NB4 (cell line): ENCODE measurements around the gene NAALADL2.
"Not testable (repeated sequence)": the region's sequence is repeated elsewhere in the genome, so short reads cannot be mapped to it uniquely, and the experiment has no call there.

ENCODE experiments used
- DNase-seq: peaks from one replicate; pipeline ENCODE4 v3.0.0; 2010; ENCODE audit warnings: low read depth
- H3K4me3 ChIP-seq: one replicate; pipeline ENCODE4 v1.5.1; 2011; ENCODE audit warnings: mild to moderate bottlenecking, low read depth, low read length, moderate library complexity
- MYC ChIP-seq: IDR thresholded peaks from 2 replicates; pipeline ENCODE4 v1.6.1; 2011; ENCODE audit warnings: low read depth, low read length
- POLR2A ChIP-seq: IDR thresholded peaks from 2 replicates; pipeline ENCODE4 v1.6.1; 2011; ENCODE audit warnings: mild to moderate bottlenecking; ENCODE audit not compliant: insufficient read length; ENCODE audit errors: extremely low read depth
- TF ChIP-seq, protein P1 (sequence below): IDR thresholded peaks from 2 replicates; pipeline ENCODE4 v1.6.1; 2011; ENCODE audit warnings: low read depth, low read length
- TF ChIP-seq, protein P2 (sequence below): IDR thresholded peaks from one replicate; pipeline ENCODE4 v1.5.1; 2012; ENCODE audit warnings: low read depth, low read length

NAALADL2 gene

DNA sequence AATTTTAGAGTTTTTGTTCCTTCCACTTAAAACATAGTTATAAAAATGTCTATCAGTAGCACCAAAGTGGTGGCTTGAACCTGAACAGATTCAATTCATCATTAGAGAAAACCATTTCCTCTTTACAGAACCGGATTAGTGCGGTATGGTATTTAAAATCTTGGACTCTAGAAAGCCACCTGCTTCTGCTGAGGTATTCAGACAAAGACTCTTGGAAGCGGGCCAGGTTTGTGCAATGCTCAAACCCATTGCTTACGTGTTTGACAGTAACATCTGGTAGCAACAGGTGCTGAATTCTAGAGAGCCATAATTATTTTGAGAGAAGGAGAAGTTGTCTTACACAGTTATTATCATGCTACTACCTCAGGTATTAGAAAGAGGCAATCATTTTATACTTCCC lies 290.5 kb downstream of the NAALADL2 start:
- no peak overlapping the region for H3K4me3 ChIP-seq
- no peak for DNase-seq
- TF ChIP-seq, protein P1, sequence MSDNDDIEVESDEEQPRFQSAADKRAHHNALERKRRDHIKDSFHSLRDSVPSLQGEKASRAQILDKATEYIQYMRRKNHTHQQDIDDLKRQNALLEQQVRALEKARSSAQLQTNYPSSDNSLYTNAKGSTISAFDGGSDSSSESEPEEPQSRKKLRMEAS: no peak
- no peak for TF ChIP-seq MYC
- TF ChIP-seq POLR2A: no peak
- TF ChIP-seq, protein P2, sequence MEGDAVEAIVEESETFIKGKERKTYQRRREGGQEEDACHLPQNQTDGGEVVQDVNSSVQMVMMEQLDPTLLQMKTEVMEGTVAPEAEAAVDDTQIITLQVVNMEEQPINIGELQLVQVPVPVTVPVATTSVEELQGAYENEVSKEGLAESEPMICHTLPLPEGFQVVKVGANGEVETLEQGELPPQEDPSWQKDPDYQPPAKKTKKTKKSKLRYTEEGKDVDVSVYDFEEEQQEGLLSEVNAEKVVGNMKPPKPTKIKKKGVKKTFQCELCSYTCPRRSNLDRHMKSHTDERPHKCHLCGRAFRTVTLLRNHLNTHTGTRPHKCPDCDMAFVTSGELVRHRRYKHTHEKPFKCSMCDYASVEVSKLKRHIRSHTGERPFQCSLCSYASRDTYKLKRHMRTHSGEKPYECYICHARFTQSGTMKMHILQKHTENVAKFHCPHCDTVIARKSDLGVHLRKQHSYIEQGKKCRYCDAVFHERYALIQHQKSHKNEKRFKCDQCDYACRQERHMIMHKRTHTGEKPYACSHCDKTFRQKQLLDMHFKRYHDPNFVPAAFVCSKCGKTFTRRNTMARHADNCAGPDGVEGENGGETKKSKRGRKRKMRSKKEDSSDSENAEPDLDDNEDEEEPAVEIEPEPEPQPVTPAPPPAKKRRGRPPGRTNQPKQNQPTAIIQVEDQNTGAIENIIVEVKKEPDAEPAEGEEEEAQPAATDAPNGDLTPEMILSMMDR: no peak

DNA sequence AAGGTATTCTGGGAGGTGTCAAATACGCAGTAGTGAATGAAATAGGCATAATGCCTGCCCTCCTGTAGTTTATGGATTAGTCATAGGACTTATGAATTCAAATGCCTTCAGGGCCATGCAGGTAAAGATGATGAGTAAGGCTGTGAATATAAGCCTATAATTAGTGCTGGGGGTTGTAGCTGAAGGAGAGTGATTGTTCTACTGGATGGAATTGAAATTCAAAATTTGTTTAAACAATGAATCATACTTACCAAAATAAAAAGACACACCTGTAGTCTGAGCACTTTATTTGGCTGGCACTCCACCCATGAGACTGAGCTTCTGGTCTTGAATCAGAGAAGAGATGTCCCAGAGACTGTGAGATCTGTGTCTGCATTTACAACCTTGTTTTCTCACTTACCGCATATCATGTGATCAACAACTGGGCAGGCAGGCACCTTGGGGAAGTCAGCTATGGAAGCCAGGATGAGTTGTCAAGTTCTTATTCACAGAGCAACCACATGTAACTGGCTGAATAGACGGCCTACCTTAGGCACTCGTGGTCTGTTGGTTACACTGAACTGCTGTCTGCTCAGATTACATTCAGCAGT lies 291.8 kb downstream of the NAALADL2 start:
- H3K4me3 ChIP-seq: no peak overlapping the region
- no peak for DNase-seq
- TF ChIP-seq, protein P2: no peak
- TF ChIP-seq POLR2A: no peak
- TF ChIP-seq, protein P1: no peak
- no peak for TF ChIP-seq MYC

GRCh38 chr3:175153595-175153994 lies 294.5 kb downstream of the NAALADL2 start:
- no peak overlapping the region for H3K4me3 ChIP-seq
- TF ChIP-seq, protein P1: no peak
- DNase-seq: no peak

DNA sequence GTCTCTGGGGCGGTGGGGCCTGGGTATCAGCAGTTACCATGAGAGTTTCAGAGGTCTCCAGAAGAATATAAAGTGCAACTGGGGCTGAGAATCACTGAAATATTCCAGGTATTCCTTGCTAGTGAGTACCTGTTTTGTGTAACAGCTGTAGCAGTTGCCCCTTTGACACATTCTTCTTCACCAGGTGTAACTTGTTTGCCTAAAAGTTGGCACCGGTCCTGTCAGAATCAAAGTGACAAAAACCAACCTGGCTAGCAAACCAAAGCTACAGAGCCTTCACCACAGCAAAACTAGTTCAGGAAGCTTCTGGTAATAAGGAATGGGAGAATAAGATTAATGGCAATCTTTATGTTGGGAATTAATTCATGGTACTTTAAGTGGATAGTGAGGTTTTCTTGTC lies 296.0 kb downstream of the NAALADL2 start:
- DNase-seq: no peak
- TF ChIP-seq, protein P2: no peak
- no peak for TF ChIP-seq POLR2A
- TF ChIP-seq, protein P1: no peak
- TF ChIP-seq MYC: no peak

GRCh38 chr3:175159202-175159601 lies 300.1 kb downstream of the NAALADL2 start:
- DNase-seq: no peak
- TF ChIP-seq, protein P1: no peak
- no peak for TF ChIP-seq POLR2A
- no peak for TF ChIP-seq MYC
- TF ChIP-seq, protein P2: no peak
- H3K4me3 ChIP-seq: no peak overlapping the region

More for the DNA sequence above, 296.0 kb downstream of the NAALADL2 start:
- no peak overlapping the region for H3K4me3 ChIP-seq

GRCh38 chr3:175161291-175161690 lies 302.2 kb downstream of the NAALADL2 start:
- no peak for TF ChIP-seq POLR2A
- TF ChIP-seq, protein P1: no peak
- no peak for TF ChIP-seq MYC
- DNase-seq: no peak
- no peak overlapping the region for H3K4me3 ChIP-seq

DNA sequence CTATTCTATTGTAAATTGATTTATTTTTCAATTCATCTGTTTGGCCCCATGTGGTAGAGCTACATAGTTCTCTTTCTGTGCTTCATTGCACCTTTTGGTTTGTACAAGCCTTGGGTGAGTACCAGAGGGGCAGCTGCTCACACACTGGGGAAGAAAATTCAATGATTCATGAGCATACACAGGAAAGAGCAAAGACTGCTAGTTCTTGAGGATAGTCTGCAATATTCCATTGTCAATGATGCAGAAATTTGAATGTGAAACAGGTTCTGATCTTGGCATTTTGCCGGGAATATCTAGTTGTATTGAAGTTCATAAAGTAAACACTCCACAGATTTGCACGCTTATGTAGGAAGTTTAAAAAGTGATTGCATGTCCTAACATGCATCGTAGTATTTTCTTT lies 304.6 kb downstream of the NAALADL2 start:
- TF ChIP-seq POLR2A (no peak), MYC (no peak)
- TF ChIP-seq, protein P2: no peak
- TF ChIP-seq, protein P1: no peak
- no peak for DNase-seq
- no peak overlapping the region for H3K4me3 ChIP-seq

DNA sequence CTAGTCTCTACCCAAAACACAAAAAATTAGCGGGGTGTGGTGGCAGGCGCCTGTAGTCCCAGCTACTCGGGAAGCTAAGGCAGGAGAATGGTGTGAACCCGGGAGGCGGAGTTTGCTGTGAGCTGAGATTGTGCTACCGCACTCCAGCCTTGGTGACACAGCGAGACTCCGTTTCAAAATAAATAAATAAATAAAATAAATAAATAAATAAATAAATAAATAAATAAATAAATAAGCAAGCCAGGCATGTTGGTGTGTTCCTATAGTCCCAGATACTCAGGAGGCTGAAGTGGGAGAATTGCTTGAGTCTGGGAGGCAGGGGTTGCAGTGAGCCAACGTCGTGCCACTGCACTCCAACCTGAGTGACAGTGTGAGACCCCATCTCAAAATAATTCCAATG lies 314.0 kb downstream of the NAALADL2 start:
- DNase-seq, H3K4me3 ChIP-seq: not testable (repeated sequence)
